RWPE2 (cell line): Measurements from ENCODE around the gene FBXL7.

Experiments
- ATAC-seq: fragments of 200-7000 bp; cut with Tn5 transposase; 3 replicates; pipeline ENCODE4 v1.9.1; 2021; ENCODE audit warnings: low read depth
- DNase-seq: peaks from one replicate; pipeline ENCODE4 v3.0.0-alpha.2; 2020; ENCODE audit warnings: low spot score
- H3K27ac ChIP-seq: fragments of 450-650 bp; 2 replicates; pipeline ENCODE4 v1.5.1; 2017; ENCODE audit warnings: mild to moderate bottlenecking; ENCODE audit not compliant: poor library complexity, severe bottlenecking
- H3K27me3 ChIP-seq: fragments of 250-450 bp; sonication (Bioruptor Pico); 2 replicates; pipeline ENCODE4 v1.5.1; 2021; ENCODE audit warnings: mild to moderate bottlenecking, moderate library complexity; ENCODE audit not compliant: insufficient read depth, poor library complexity, severe bottlenecking
- H3K36me3 ChIP-seq: fragments of 250-450 bp; sonication (Bioruptor Pico); 2 replicates; pipeline ENCODE4 v1.5.1; 2020; ENCODE audit warnings: low read depth, mild to moderate bottlenecking, moderate library complexity
- H3K4me1 ChIP-seq: fragments of 250-450 bp; sonication (Bioruptor Pico); 2 replicates; pipeline ENCODE4 v1.5.1; 2021; ENCODE audit warnings: mild to moderate bottlenecking, moderate library complexity; ENCODE audit not compliant: insufficient read depth, poor library complexity, severe bottlenecking
- H3K4me3 ChIP-seq: fragments of 250-450 bp; sonication (Bioruptor Pico); 2 replicates; pipeline ENCODE4 v1.5.1; 2021; ENCODE audit warnings: mild to moderate bottlenecking, moderate library complexity; ENCODE audit not compliant: severe bottlenecking
- H3K9me3 ChIP-seq: fragments of 250-450 bp; sonication (Bioruptor Pico); 2 replicates; pipeline ENCODE4 v1.5.1; 2021; ENCODE audit warnings: mild to moderate bottlenecking, moderate library complexity; ENCODE audit not compliant: severe bottlenecking
- CTCF ChIP-seq: fragments of 450-650 bp; IDR thresholded peaks from one replicate; pipeline ENCODE4 v1.5.1; 2017; ENCODE audit warnings: mild to moderate bottlenecking, moderate library complexity; ENCODE audit not compliant: poor library complexity, severe bottlenecking

Gene FBXL7

GRCh38 chr5:15831408-15831807, 331.4 kb downstream of the FBXL7 start:
- no peak for ATAC-seq
- Histone ChIP-seq H3K27ac (no peak overlapping the region), H3K9me3 (peaks cover 2% of the 10 kb centered on the region)

DNA sequence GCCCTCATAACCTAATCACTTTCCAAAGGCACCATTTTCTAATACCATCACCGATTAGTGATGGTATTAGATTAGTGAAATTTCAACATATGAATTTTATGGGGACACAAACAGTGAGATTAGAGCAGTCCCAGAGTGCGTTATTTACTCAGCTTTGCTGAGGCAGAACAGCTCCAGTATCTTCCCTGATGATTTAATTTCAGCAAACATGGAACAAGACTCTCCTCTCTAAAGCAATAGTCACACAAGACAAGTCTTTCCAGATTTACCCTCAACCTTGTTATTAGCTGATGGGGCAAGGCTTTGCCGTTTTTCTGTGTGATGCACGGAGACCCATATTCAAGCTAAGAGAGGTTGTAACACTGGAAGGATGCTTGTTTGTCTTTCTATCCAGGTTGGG, 333.4 kb downstream of the FBXL7 start:
- H3K27ac ChIP-seq, result no peak overlapping the region
- H3K36me3 ChIP-seq, result no peaks in the 10 kb centered on the region
- no peak for TF ChIP-seq CTCF
- ATAC-seq (no peak), DNase-seq (no peak)
- no peak overlapping the region for H3K4me3 ChIP-seq
- peaks cover 22% of the 10 kb centered on the region for H3K4me1 ChIP-seq
- peaks cover 2% of the 10 kb centered on the region for H3K9me3 ChIP-seq
- no peaks in the 10 kb centered on the region for H3K27me3 ChIP-seq

More at GRCh38 chr5:15831408-15831807, 331.4 kb downstream of the FBXL7 start:
- no peak for DNase-seq
- no peaks in the 10 kb centered on the region for H3K27me3 ChIP-seq
- H3K4me3 ChIP-seq, result no peak overlapping the region
- no peaks in the 10 kb centered on the region for H3K36me3 ChIP-seq
- H3K4me1 ChIP-seq, result peaks cover 22% of the 10 kb centered on the region
- no peak for TF ChIP-seq CTCF

GRCh38 chr5:15834596-15835245, 334.7 kb downstream of the FBXL7 start:
- ATAC-seq (peak; percentile 97), DNase-seq (no peak)
- peak overlapping the region; percentile 77 for H3K27ac ChIP-seq
- no peaks in the 10 kb centered on the region for H3K36me3 ChIP-seq
- H3K27me3 ChIP-seq, result no peaks in the 10 kb centered on the region
- no peak for TF ChIP-seq CTCF
- no peak overlapping the region for H3K4me3 ChIP-seq
- H3K9me3 ChIP-seq, result peaks cover 2% of the 10 kb centered on the region
- H3K4me1 ChIP-seq, result peaks cover 22% of the 10 kb centered on the region

- ATAC-seq (no peak), DNase-seq (no peak)
- H3K36me3 ChIP-seq, result no peaks in the 10 kb centered on the region
- TF ChIP-seq CTCF, result no peak
- H3K4me3 ChIP-seq, result no peak overlapping the region
- H3K9me3 ChIP-seq, result peaks cover 2% of the 10 kb centered on the region
- H3K4me1 ChIP-seq, result peaks cover 22% of the 10 kb centered on the region
- H3K27me3 ChIP-seq, result no peaks in the 10 kb centered on the region
- H3K27ac ChIP-seq, result peak overlapping the region; percentile 77
These were observed 335.5 kb downstream of the FBXL7 start for GRCh38 chr5:15835514-15835913.

DNA sequence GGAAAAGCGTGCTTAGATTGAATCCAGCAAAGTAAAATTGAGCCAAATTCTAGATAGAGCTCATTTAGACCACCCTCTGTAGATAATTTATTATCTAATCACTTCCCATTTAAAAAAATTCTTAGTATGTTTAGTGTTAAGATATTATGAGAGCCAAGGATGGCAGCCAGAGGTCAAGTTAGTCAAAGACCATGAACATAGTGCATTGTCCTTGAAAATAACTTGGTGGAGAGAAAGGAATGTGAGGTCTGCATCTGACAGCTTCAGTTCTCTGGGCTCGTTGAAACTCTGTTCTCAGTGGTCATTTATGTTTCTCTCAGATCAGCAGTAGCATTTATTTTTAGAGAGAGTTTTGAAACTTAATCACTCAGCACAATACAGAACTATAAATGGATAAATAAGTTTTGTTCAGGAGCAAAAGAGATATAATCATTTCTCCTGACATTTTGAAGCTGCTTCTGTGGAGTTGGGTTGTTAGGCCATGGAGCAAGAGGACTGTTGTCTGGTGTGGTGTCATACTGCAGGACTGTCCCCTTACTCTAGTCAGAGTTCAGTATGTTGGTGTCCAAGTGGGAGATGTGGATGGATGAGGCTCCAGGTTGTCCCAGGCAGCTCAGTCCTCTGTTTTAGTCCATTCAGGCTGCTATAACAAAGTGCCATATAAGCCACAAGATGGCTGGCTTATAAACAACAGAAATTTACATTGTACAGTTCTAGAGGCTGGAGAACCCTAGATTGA, 337.7 kb downstream of the FBXL7 start:
- Histone ChIP-seq H3K9me3 (peaks cover 2% of the 10 kb centered on the region), H3K4me3 (no peak overlapping the region), H3K4me1 (peaks cover 22% of the 10 kb centered on the region), H3K27ac (no peak overlapping the region), H3K27me3 (no peaks in the 10 kb centered on the region), H3K36me3 (no peaks in the 10 kb centered on the region)
- no peak for ATAC-seq
- TF ChIP-seq CTCF, result no peak
- DNase-seq, result no peak
